GM18508 (cell line): Measurements from ENCODE around the gene MAN1C1.

Experiments used
- ATAC-seq: cut with Tn5 transposase; IDR thresholded peaks from one replicate; pipeline ENCODE4 v1.9.1; 2021; ENCODE audit warnings: moderate number of reproducible peaks; ENCODE audit not compliant: insufficient read depth, unreplicated experiment

MAN1C1 gene

GRCh38 chr1:25673456-25673855 lies 56.9 kb downstream of the MAN1C1 start:
- ATAC-seq: no peak

- no peak for ATAC-seq
Observed at GRCh38 chr1:25673962-25674806, 57.6 kb downstream of the MAN1C1 start.

GRCh38 chr1:25674807-25675084 lies 58.2 kb downstream of the MAN1C1 start:
- ATAC-seq: no peak

- peak; percentile 78 for ATAC-seq
Observed at GRCh38 chr1:25675729-25676476, 59.3 kb downstream of the MAN1C1 start.

GRCh38 chr1:25676488-25676887 lies 59.9 kb downstream of the MAN1C1 start:
- peak; percentile 3 for ATAC-seq

GRCh38 chr1:25677193-25677773 lies 60.7 kb downstream of the MAN1C1 start:
- no peak for ATAC-seq

GRCh38 chr1:25679171-25679570 lies 62.6 kb downstream of the MAN1C1 start:
- no peak for ATAC-seq

GRCh38 chr1:25680701-25681100 lies 64.1 kb downstream of the MAN1C1 start:
- ATAC-seq: no peak

- no peak for ATAC-seq
Observed at GRCh38 chr1:25682059-25682601, 65.5 kb downstream of the MAN1C1 start.

- no peak for ATAC-seq
Observed at GRCh38 chr1:25683177-25683576, 66.6 kb downstream of the MAN1C1 start.

GRCh38 chr1:25683731-25684130 lies 67.1 kb downstream of the MAN1C1 start:
- no peak for ATAC-seq

GRCh38 chr1:25684216-25684965 lies 67.8 kb downstream of the MAN1C1 start:
- ATAC-seq: no peak

GRCh38 chr1:25685211-25685750 lies 68.7 kb downstream of the MAN1C1 start:
- no peak for ATAC-seq

GRCh38 chr1:25685938-25686665 lies 69.5 kb downstream of the MAN1C1 start:
- no peak for ATAC-seq

- ATAC-seq: no peak
Observed at GRCh38 chr1:25687221-25688017, 70.8 kb downstream of the MAN1C1 start.

- no peak for ATAC-seq
Observed at GRCh38 chr1:25688390-25689119, 72.0 kb downstream of the MAN1C1 start.

GRCh38 chr1:25689686-25690381 lies 73.2 kb downstream of the MAN1C1 start:
- ATAC-seq: no peak
